RWPE2 (cell line): ENCODE measurements around the gene PIM3.
A peak's percentile ranks its signal among the peaks of the same experiment; 100 is the strongest.

ENCODE experiments used
- ATAC-seq: fragments of 200-7000 bp; cut with Tn5 transposase; 3 replicates; pipeline ENCODE4 v1.9.1; 2021; ENCODE audit warnings: low read depth
- DNase-seq: peaks from one replicate; pipeline ENCODE4 v3.0.0-alpha.2; 2020; ENCODE audit warnings: low spot score
- H3K27ac ChIP-seq: fragments of 450-650 bp; 2 replicates; pipeline ENCODE4 v1.5.1; 2017; ENCODE audit warnings: mild to moderate bottlenecking; ENCODE audit not compliant: poor library complexity, severe bottlenecking
- H3K27me3 ChIP-seq: fragments of 250-450 bp; sonication (Bioruptor Pico); 2 replicates; pipeline ENCODE4 v1.5.1; 2021; ENCODE audit warnings: mild to moderate bottlenecking, moderate library complexity; ENCODE audit not compliant: insufficient read depth, poor library complexity, severe bottlenecking
- H3K36me3 ChIP-seq: fragments of 250-450 bp; sonication (Bioruptor Pico); 2 replicates; pipeline ENCODE4 v1.5.1; 2020; ENCODE audit warnings: low read depth, mild to moderate bottlenecking, moderate library complexity
- H3K4me1 ChIP-seq: fragments of 250-450 bp; sonication (Bioruptor Pico); 2 replicates; pipeline ENCODE4 v1.5.1; 2021; ENCODE audit warnings: mild to moderate bottlenecking, moderate library complexity; ENCODE audit not compliant: insufficient read depth, poor library complexity, severe bottlenecking
- H3K4me3 ChIP-seq: fragments of 250-450 bp; sonication (Bioruptor Pico); 2 replicates; pipeline ENCODE4 v1.5.1; 2021; ENCODE audit warnings: mild to moderate bottlenecking, moderate library complexity; ENCODE audit not compliant: severe bottlenecking
- H3K9me3 ChIP-seq: fragments of 250-450 bp; sonication (Bioruptor Pico); 2 replicates; pipeline ENCODE4 v1.5.1; 2021; ENCODE audit warnings: mild to moderate bottlenecking, moderate library complexity; ENCODE audit not compliant: severe bottlenecking
- CTCF ChIP-seq: fragments of 450-650 bp; IDR thresholded peaks from one replicate; pipeline ENCODE4 v1.5.1; 2017; ENCODE audit warnings: mild to moderate bottlenecking, moderate library complexity; ENCODE audit not compliant: poor library complexity, severe bottlenecking

Gene PIM3

GRCh38 chr22:49961601-49962011 is 1.0 kb downstream of the PIM3 start:
- H3K4me3 ChIP-seq, result peak overlapping the region; percentile 83
- no peaks in the 10 kb centered on the region for H3K9me3 ChIP-seq
- no peaks in the 10 kb centered on the region for H3K27me3 ChIP-seq
- no peak for ATAC-seq
- peaks cover 14% of the 10 kb centered on the region for H3K4me1 ChIP-seq
- peak; percentile 63 for DNase-seq
- H3K27ac ChIP-seq, result peak overlapping the region; percentile 81
- TF ChIP-seq CTCF, result no peak
- peaks cover 34% of the 10 kb centered on the region for H3K36me3 ChIP-seq

GRCh38 chr22:49962012-49962750 is 1.6 kb downstream of the PIM3 start:
- ATAC-seq (peak; percentile 28), DNase-seq (peak; percentile 86)
- Histone ChIP-seq H3K27ac (peak overlapping the region; percentile 81), H3K36me3 (peaks cover 34% of the 10 kb centered on the region), H3K9me3 (no peaks in the 10 kb centered on the region), H3K27me3 (no peaks in the 10 kb centered on the region), H3K4me1 (peaks cover 14% of the 10 kb centered on the region), H3K4me3 (peak overlapping the region; percentile 83)
- no peak for TF ChIP-seq CTCF

- Histone ChIP-seq H3K4me1 (peaks cover 14% of the 10 kb centered on the region), H3K4me3 (peak overlapping the region; percentile 83), H3K27me3 (no peaks in the 10 kb centered on the region), H3K27ac (peak overlapping the region; percentile 81), H3K36me3 (peaks cover 34% of the 10 kb centered on the region), H3K9me3 (no peaks in the 10 kb centered on the region)
- TF ChIP-seq CTCF, result no peak
- no peak for ATAC-seq
- peak; percentile 68 for DNase-seq
These were observed 2.4 kb downstream of the PIM3 start for GRCh38 chr22:49962751-49963646.

GRCh38 chr22:49963647-49964026 is 3.1 kb downstream of the PIM3 start:
- no peaks in the 10 kb centered on the region for H3K27me3 ChIP-seq
- ATAC-seq (no peak), DNase-seq (no peak)
- peaks cover 34% of the 10 kb centered on the region for H3K36me3 ChIP-seq
- H3K9me3 ChIP-seq, result no peaks in the 10 kb centered on the region
- H3K4me1 ChIP-seq, result peaks cover 14% of the 10 kb centered on the region
- peak overlapping the region; percentile 81 for H3K27ac ChIP-seq
- H3K4me3 ChIP-seq, result no peak overlapping the region
- TF ChIP-seq CTCF, result no peak
